ES-I3 (cell line): ENCODE data around the gene MZB1.
"Not testable (repeated sequence)": the region's sequence is repeated elsewhere in the genome, so short reads cannot be mapped to it uniquely, and the experiment has no call there.

Experiments
- H3K36me3 ChIP-seq: 2 replicates; pipeline ENCODE4 v1.6.1; 2013; ENCODE audit warnings: mild to moderate bottlenecking, low read length, control low read depth, moderate library complexity; ENCODE audit not compliant: insufficient read depth
- H3K4me1 ChIP-seq: 2 replicates; pipeline ENCODE4 v1.6.1; 2013; ENCODE audit warnings: mild to moderate bottlenecking, control low read depth, low read length; ENCODE audit not compliant: insufficient read depth
- H3K9ac ChIP-seq: 2 replicates; pipeline ENCODE4 v1.6.1; 2013; ENCODE audit warnings: low read depth, mild to moderate bottlenecking, low read length, moderate library complexity
- H3K9me3 ChIP-seq: 2 replicates; pipeline ENCODE4 v1.6.1; 2013; ENCODE audit warnings: mild to moderate bottlenecking, low read length, moderate library complexity; ENCODE audit not compliant: control insufficient read depth, insufficient read depth

Gene MZB1

GRCh38 chr5:139416651-139417050 is 26.9 kb upstream of the MZB1 start:
- Histone ChIP-seq H3K9ac (no peak overlapping the region), H3K9me3 (no peaks in the 10 kb centered on the region), H3K4me1 (peaks cover 7% of the 10 kb centered on the region; the same call in 1 of the 2 replicates), H3K36me3 (no peaks in the 10 kb centered on the region)

DNA sequence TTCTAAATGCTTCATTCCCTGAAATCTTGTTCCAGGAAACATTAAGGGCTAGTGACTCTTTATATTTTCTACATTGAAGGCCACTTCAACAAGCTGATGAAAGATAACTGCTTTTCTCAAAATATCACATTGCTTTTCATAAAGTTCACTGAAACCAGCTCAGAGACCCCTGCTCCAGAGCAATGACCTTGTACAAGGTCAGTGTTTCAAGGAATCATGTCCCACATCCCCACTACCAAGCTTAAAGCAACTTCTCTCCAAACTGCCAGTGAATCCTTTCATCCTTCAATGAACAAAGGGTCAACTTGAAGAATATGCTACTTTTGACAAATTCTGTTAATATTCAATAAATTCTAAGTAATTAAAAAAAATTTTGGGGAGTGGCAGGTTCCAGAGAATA is 26.2 kb upstream of the MZB1 start:
- Histone ChIP-seq H3K9me3 (no peaks in the 10 kb centered on the region), H3K4me1 (peaks cover 7% of the 10 kb centered on the region; the same call in 1 of the 2 replicates), H3K9ac (no peak overlapping the region), H3K36me3 (no peaks in the 10 kb centered on the region)

DNA sequence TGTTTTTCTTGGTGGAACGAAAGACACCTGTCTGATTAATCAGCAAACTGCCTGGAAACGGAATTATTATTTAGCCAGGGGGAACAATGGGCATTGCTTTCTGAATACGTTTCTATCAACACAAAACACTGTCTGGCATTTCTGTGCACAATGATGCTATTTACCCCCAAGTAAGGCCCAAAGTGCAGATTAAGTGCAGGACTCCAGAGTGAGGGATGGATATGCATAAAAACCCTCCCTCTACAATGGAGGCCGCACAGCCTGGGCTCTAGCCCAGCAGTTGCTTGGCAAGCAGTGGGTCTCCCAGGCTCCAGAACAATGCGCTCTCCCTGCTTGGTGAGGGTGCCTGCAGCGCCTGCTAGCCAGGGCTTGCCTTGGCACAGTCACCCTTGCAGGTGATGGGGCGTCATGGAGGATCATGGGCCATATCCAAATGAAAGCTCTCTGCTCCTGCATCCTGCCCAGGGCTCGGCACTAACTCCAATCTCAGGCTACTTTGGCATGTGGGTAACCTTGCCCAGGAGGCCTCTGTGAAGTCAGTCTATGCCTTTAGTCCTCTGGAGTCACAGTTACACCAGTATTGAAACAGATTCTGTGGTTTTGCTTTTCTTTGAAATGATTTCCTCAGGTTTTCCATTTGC is 25.6 kb upstream of the MZB1 start:
- H3K4me1 ChIP-seq: peaks cover 7% of the 10 kb centered on the region; the same call in 1 of the 2 replicates
- H3K9ac ChIP-seq: no peak overlapping the region
- H3K9me3 ChIP-seq: no peaks in the 10 kb centered on the region
- H3K36me3 ChIP-seq: no peaks in the 10 kb centered on the region

DNA sequence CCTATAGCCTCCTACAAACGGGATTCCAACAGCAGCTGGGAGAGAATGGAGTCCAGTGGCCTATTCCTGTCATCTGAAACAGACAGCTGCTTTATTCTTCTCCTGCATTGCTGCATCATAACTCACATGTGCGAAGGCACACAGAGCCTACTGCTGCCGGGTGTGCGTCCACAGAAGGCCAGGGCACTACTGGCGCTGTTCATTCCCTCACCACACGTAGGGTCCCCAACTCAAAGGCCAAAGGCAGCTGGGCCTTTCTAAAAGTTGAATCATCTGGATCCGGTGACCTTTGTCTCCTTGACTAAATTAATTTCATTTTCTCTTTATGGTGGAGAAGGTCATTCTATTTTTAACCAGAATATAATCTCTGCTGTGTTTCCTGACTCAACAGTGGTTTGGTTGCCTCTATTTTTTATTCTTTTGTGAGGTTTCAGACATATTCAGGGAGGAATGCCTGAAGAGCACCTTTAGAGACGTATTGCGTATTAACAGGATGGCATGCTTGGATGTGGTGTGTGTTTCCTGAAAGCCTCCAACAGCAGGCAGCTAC is 24.9 kb upstream of the MZB1 start:
- Histone ChIP-seq H3K9ac (no peak overlapping the region), H3K9me3 (no peaks in the 10 kb centered on the region), H3K4me1 (peaks cover 3% of the 10 kb centered on the region; the same call in 1 of the 2 replicates), H3K36me3 (no peaks in the 10 kb centered on the region)

DNA sequence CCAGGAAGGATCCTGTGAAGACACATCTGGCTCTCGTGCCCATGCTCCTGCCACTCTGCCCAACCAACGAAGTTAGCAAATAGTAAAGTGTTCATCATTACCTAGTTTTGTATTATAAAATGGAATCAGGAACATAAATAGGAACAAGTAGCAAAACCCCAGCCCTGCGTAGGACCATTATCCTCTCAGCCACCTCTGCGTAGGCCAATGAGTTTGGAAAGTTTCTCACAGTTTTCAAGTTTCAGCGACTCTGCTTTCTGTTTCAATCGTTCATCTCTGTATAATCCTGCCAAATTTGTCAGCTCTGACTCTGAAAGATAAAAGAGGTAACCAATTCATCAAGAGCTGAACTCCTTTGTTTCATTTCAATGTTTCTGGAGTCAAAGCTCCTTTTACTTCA is 24.2 kb upstream of the MZB1 start:
- H3K9me3 ChIP-seq: no peaks in the 10 kb centered on the region
- H3K9ac ChIP-seq: no peak overlapping the region
- H3K36me3 ChIP-seq: no peaks in the 10 kb centered on the region
- no peaks in the 10 kb centered on the region for H3K4me1 ChIP-seq

DNA sequence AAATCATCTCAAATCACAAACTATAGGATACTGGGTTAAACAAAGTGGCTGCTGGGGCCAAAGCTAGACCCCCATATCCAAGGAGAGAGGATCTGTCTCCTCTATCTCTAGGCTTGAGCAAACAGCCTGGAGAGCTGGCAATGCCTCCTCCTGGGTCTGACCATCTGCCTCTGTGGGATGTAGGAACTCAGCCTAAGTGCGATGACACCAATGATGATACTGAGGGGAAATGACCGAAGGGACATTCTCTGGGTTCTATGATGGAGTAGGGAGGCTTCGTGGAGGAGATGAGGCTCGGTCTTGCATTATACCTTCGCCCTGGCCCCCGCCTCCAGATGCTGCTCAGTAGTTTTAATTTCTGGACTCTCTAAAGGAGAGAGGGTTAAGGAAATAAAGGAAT is 23.4 kb upstream of the MZB1 start:
- no peaks in the 10 kb centered on the region for H3K36me3 ChIP-seq
- H3K4me1 ChIP-seq: no peaks in the 10 kb centered on the region

DNA sequence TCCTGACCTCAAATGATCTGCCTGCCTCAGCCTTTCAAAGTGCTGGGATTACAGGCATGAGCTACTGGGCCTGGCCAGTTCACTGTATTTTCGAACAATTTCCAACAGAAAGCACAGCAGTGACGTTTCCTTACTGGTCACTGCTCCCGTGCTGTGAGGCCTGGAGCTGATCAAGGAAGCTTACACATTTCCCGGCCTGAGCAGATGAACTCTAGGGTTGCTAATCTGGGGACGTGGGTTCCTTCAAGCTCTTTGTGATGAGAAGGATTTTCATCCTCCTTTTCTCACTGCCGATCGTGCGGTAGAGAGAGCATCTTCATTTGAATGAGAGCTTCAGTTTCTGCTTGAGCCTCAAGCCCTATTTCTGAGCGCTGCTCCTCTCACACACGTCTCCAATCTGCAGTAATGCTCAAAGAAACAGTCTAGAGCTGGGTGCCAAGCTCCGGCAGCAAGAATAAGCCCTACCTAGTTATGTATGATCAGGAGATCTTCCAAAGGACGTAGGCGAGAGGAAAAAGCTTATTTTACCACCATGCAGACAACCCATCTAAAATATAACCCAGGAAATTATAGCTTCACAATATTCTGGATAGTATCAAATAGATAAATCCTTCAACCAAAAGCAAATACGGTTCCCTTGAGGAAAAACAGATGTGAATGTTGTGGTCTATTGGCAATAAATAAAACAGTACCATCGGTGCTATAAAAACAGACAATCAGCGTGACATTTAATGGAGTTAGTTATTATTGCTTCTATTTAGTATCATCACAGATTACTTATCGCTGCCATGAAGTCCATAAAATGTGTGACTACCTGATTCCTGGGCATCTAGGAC is 21.5 kb upstream of the MZB1 start:
- Histone ChIP-seq H3K9me3 (no peaks in the 10 kb centered on the region), H3K36me3 (no peaks in the 10 kb centered on the region), H3K4me1 (no peaks in the 10 kb centered on the region), H3K9ac (no peak overlapping the region)

More for the DNA sequence above, 23.4 kb upstream of the MZB1 start:
- H3K9ac ChIP-seq: no peak overlapping the region
- H3K9me3 ChIP-seq: no peaks in the 10 kb centered on the region

DNA sequence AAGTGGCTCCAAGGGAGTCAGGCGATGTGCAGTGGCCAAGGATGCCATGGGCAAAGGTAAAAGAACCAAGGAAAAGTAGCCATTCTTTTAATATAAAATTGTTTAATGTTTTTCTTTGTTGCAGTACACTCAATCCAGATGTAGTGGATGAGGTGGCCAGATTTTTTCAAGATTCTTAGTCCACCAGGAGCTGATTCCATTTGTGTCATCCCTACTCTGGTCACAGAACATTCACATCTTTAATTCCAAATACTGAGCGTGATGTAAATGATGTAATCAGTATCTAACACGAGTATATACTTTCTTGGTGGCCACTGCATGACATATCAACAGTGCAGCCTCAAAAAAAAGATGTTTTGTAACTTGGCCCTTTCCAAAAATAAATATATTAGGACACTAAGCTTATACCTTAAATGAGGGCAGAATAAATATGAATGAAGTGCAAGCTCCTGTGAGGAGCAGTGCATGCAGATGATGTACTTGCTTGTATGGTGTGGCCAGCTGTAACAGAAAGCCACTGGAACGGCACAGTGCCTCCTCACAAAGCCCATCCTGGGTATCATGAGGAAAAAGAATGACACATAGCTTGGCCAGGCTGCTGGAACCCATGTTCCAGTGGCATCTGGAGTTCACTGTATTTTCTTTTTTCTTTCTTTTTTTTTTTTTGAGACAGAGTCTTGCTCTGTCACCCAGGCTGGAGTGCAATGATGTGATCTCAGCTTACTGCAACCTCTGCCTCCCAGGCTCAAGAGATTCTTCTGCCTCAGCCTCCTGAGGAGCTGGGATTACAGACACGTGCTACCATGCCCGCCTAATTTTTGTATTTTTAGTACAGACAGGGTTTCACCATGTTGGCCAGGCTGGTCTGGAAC is 20.6 kb upstream of the MZB1 start:
- H3K9ac ChIP-seq: no peak overlapping the region
- no peaks in the 10 kb centered on the region for H3K4me1 ChIP-seq
- H3K36me3 ChIP-seq: no peaks in the 10 kb centered on the region

DNA sequence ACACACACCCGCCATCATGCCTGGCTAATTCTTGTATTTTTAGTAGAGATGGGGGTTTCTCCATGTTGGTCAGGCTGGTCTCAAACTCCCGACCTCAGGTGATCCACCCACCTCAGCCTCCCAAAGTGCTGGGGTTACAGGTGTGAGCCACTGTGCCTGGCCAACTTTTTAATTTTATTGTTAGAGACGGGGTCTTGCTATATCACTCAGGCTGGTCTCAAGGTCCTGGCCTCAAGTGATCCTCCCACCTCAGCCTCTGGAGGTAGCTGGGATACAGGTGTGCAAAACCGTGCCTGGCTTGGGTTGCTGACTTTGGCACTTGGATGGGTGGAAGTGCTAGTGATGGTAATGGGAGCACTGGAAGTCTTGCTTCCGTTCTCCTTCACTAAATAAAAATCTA is 19.4 kb upstream of the MZB1 start:
- not testable (repeated sequence) for H3K9ac ChIP-seq, H3K9me3 ChIP-seq, H3K36me3 ChIP-seq, H3K4me1 ChIP-seq

More for the DNA sequence above, 20.6 kb upstream of the MZB1 start:
- H3K9me3 ChIP-seq: no peaks in the 10 kb centered on the region

- Histone ChIP-seq H3K9ac (no peak overlapping the region), H3K36me3 (no peaks in the 10 kb centered on the region), H3K4me1 (peaks cover 8% of the 10 kb centered on the region), H3K9me3 (no peaks in the 10 kb centered on the region)
Observed at GRCh38 chr5:139408191-139408590, 18.5 kb upstream of the MZB1 start.

- H3K36me3 ChIP-seq: no peaks in the 10 kb centered on the region
- no peak overlapping the region for H3K9ac ChIP-seq
- H3K4me1 ChIP-seq: peaks cover 10% of the 10 kb centered on the region
- no peaks in the 10 kb centered on the region for H3K9me3 ChIP-seq
Observed at GRCh38 chr5:139407517-139407916, 17.8 kb upstream of the MZB1 start.

- Histone ChIP-seq H3K9me3 (no peaks in the 10 kb centered on the region), H3K4me1 (peaks cover 10% of the 10 kb centered on the region), H3K36me3 (no peaks in the 10 kb centered on the region), H3K9ac (no peak overlapping the region)
Observed at GRCh38 chr5:139406963-139407362, 17.2 kb upstream of the MZB1 start.

- no peaks in the 10 kb centered on the region for H3K9me3 ChIP-seq
- H3K36me3 ChIP-seq: no peaks in the 10 kb centered on the region
- peaks cover 10% of the 10 kb centered on the region for H3K4me1 ChIP-seq
- H3K9ac ChIP-seq: peak overlapping the region; percentile 74
Observed at GRCh38 chr5:139404484-139404840, 14.7 kb upstream of the MZB1 start.

GRCh38 chr5:139403787-139404483 is 14.2 kb upstream of the MZB1 start, which contains the start of gene SPATA24:
Gene SPATA24 (minus strand): TSS chr5:139404089. CDS start chr5:139404060, 29 bp downstream.
- Histone ChIP-seq H3K9me3 (no peaks in the 10 kb centered on the region), H3K9ac (peak within 1 kb of the TSS; percentile 74), H3K4me1 (peaks cover 10% of the 10 kb centered on the region), H3K36me3 (no peaks in the 10 kb centered on the region)
